ENCODE measurements around the gene SEC23IP.

SEC23IP gene

DNA sequence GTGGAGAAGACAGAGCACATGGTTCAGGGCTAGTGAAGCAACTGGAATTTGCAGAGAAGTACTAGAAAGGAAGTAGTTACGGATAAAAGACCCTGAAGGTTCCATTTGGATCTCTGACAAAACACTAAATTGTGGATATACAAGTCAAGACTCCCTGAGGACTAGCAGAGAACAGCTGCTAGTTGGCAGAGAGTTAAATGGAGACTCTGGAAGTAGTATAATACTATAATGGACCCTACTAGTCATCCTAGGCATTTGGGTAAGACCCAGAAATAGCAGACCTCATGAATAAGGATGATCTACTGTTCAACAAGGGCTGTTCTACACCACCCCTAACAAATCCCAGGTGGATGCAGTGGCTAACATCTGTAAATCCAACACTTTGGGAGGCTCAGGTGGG, 39.0 kb upstream of the SEC23IP start:
- no peak overlapping the region for H3K4me3 ChIP-seq (ENCODE audit: low read depth, low read length)
- DNase-seq (ENCODE audit: low read depth), result no peak
- TF ChIP-seq CTCF (IDR thresholded peaks at IDR 0.05; ENCODE audit: insufficient read depth, low read depth, low read length, missing control alignments), result no peak

DNA sequence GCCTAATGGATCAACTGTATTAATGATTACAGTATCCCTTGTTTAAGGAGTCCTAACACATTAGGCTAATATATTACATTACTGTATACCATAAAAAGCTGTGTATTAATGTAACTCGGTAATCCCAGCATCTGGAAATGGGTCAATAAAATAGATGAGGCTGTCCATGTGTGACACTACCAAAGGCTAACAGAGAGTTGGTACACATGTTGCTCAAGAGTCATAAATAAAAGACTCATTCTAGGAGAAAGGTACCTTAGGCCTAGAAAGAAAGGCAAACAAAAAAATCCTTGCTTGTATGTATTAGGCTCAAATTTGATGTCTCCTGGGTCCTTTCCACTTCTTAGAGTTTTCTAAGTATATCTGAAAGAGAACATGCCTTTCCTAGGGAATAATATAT, 34.5 kb upstream of the SEC23IP start:
- TF ChIP-seq CTCF (IDR thresholded peaks at IDR 0.05; ENCODE audit: insufficient read depth, low read depth, low read length, missing control alignments), result no peak
- no peak overlapping the region for H3K4me3 ChIP-seq (ENCODE audit: low read depth, low read length)
- DNase-seq (ENCODE audit: low read depth), result no peak

DNA sequence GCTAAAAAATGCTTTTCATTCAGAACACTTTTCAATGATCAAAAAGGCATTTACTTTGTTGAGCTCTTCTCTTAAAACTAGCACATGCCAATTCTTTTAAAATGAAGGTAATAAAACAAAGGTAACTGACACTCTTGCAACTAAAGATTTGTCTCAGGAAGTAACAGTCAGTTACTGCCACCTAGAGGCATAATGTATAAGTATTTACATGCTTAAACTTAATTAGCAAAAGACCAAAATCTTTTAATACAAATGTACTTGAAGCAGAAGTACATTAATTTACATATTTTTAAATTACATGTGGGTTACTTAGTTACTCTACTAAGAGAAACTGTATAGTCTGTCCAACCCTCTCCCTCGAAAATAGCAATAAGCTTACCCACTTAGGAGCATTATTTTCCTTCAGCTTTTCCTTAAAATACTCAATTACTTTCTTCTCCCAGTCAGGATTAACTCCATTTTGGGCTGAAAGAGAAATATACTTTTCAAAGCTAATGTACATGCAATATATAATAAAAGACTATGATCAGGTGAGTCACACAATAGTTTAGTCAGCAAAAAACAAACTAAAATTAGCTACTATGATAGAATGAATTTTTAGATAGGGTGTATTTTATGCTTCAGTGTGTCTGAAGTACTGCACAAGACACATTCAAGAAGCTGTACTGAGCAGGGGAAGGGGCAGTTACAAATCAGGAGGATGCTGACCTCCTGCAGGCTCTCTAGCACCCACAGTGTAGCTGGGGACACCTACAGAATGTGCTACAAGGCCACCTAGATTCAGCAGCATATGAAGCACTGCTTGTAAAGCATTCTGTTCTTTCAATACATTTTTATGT, 32.9 kb upstream of the SEC23IP start:
- peak; percentile 61 for DNase-seq (ENCODE audit: low read depth)
- peak; percentile 45 for TF ChIP-seq CTCF (IDR thresholded peaks at IDR 0.05; ENCODE audit: insufficient read depth, low read depth, low read length, missing control alignments)
- H3K4me3 ChIP-seq (ENCODE audit: low read depth, low read length), result no peak overlapping the region

DNA sequence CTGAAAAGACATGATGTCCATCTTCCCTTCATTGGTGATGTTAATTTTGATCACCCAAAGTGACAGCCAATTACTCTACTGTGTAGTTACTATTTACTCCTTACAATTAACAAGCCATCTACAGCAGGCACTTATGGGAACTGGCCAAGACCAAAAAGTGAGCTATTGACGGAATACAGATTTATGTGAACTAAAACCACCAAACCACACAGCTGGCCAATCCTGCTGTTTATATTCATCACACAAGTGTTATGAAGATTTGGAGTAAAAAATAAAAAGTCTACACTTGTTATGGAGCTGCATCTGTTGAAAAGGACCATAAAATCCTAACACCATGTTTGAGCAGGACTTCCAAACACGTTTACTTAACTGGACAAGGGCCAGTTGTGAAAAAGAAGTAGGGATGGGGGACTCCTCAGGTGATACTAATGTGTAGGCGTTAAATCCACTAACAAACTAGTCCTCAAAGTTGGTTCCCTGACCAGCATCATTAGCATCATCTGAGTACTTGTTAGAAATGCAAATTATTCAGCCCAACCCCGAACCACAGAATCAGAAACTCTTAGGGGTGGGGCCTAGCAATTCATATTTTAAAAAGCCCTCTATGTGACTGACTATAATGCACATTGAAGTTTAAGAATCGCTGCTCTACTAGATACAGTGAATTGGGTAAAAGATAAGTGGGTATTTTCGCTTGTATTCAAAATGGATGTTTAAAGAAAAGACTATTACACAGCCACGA, 31.5 kb upstream of the SEC23IP start:
- H3K4me3 ChIP-seq (ENCODE audit: low read depth, low read length), result no peak overlapping the region
- DNase-seq (ENCODE audit: low read depth), result peak; percentile 45

DNA sequence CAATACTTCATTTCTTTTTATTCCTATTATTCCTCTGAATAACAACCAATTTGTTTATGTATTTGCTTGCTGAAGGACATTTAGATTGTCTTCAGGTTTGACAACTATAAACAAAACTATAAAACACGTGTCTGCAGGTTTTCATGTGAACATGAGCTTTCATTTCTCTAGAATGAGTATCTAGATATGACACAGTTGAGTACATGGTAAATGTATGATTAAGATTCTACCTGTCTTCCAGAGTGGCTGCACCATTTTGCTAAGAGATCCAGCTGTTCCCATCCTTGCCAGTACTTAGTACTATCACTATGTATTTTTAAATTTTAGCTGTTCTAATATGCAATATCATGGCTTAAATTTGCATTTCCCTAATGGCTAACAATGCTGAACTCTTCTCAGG, 30.0 kb upstream of the SEC23IP start:
- TF ChIP-seq CTCF (IDR thresholded peaks at IDR 0.05; ENCODE audit: insufficient read depth, low read depth, low read length, missing control alignments), result no peak
- no peak overlapping the region for H3K4me3 ChIP-seq (ENCODE audit: low read depth, low read length)
- peak; percentile 15 for DNase-seq (ENCODE audit: low read depth)

More for the DNA sequence above, 31.5 kb upstream of the SEC23IP start:
- no peak for TF ChIP-seq CTCF (IDR thresholded peaks at IDR 0.05; ENCODE audit: insufficient read depth, low read depth, low read length, missing control alignments)

DNA sequence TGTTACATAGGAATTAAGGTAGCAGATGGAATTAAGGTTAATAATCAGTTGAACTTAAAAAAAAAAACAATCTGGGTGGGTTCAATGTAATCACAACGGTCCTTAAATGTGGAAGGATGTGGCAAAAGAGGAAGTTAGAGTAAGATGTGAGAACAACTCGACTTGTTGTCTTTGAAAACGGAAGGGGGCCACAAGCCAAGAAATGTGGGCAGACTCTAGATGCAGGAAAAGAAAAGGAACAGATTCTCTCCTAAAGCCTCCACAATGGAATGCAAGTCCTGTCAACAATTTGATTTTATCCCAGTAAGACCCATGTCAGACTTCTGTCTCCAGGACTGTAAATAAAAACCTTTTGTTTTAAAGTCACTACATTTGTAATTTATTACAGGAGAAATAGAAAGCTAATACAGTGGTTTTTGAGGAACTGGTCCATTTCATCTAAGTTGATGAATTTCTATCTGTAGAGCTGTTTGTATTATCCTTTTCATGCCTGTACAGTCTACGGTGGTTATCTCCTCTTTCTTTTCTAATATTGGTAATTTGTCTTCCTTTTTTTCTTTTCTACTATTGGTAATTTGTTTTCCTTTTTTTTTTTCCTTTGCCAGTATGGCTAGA, 28.5 kb upstream of the SEC23IP start:
- no peak for TF ChIP-seq CTCF (IDR thresholded peaks at IDR 0.05; ENCODE audit: insufficient read depth, low read depth, low read length, missing control alignments)
- peak; percentile 37 for DNase-seq (ENCODE audit: low read depth)
- H3K4me3 ChIP-seq (ENCODE audit: low read depth, low read length), result no peak overlapping the region

Data from GM12865 (cell line).